GM12878 (cell line): ENCODE measurements around the gene TH. TPM values are rescaled to one million over a fixed set of nuclear protein-coding genes. Genes with fewer than 3 reads are reported as not detected.

ENCODE experiments used
- ATAC-seq: fragments of 200-7000 bp; cut with Tn5 transposase; 3 replicates; pipeline ENCODE4 v1.9.1; 2020; ENCODE audit warnings: mild to moderate bottlenecking, moderate library complexity
- BruUV-seq: library from RNA; stranded (reverse); fragments of 400-500 nt; replicated peaks from 2 replicates; lab custom pipeline; 2021; lab: Mats Ljungman, UMichigan
- CTCF ChIA-PET: fragments of 300-600 bp; sonication (Branson Sonifier 250); formaldehyde crosslinking; extraction: SDS; loops from one replicate; lab custom pipeline; 2021; ENCODE audit warnings: inconsistent platforms; lab: Yijun Ruan, JAX
- POLR2A ChIA-PET: fragments of 350-600 bp; formaldehyde crosslinking; extraction: SDS; loops from one replicate; lab custom pipeline; 2021; ENCODE audit warnings: inconsistent platforms; lab: Charles Lee
- RAD21 ChIA-PET: fragments of 300-600 bp; sonication (Branson Sonifier 250); formaldehyde crosslinking; loops from one replicate; lab custom pipeline; 2023; ENCODE audit warnings: antibody characterized with exemption; ENCODE audit not compliant: unreplicated experiment; lab: Charles Lee
- SMC1A ChIA-PET: fragments of 300-600 bp; sonication (Branson Sonifier 250); formaldehyde crosslinking; loops from one replicate; lab custom pipeline; 2023; ENCODE audit not compliant: unreplicated experiment, uncharacterized antibody; lab: Charles Lee
- DNase-seq: peaks from one replicate; pipeline ENCODE4 v3.0.0-alpha.2; 2011; ENCODE audit warnings: low read depth, low spot score
- FAIRE-seq: peaks from 3 replicates; lab custom pipeline; 2011; peaks lifted over from hg19 to GRCh38; lab: Jason Lieb, UNC
- H2AFZ ChIP-seq: 2 replicates; pipeline ENCODE4 v1.6.0; 2011; ENCODE audit warnings: low read depth, low read length, control low read depth; ENCODE audit not compliant: control insufficient read depth
- H3K27ac ChIP-seq: 2 replicates; pipeline ENCODE4 v1.5.1; 2011; ENCODE audit warnings: control low read depth; ENCODE audit not compliant: control insufficient read depth, insufficient read depth
- H3K27me3 ChIP-seq, 2 experiments: replicated peaks in 1 of 2; 2 replicates each; pipeline versions ENCODE4 v1.6.0 to v1.6.1; 2011; ENCODE audit warnings: low read length in 1 of 2; ENCODE audit not compliant: control insufficient read depth in 2 of 2, insufficient read depth in 2 of 2
- H3K36me3 ChIP-seq, 2 experiments: 2 replicates each; pipeline ENCODE4 v1.5.1; 2011; ENCODE audit warnings: low read length in 1 of 2; ENCODE audit not compliant: control insufficient read depth in 2 of 2, insufficient read depth in 2 of 2
- H3K4me1 ChIP-seq: 2 replicates; pipeline ENCODE4 v1.6.1; 2011; ENCODE audit warnings: mild to moderate bottlenecking, low read length, moderate library complexity, mixed read lengths; ENCODE audit not compliant: control insufficient read depth, insufficient read depth
- H3K4me2 ChIP-seq: 2 replicates; pipeline ENCODE4 v1.6.0; 2011; ENCODE audit warnings: control low read depth; ENCODE audit not compliant: control insufficient read depth, insufficient read depth
- H3K4me3 ChIP-seq: fragments of 200-600 bp; sonication (generic); 2 replicates; pipeline ENCODE4 v1.5.1; 2016
- H3K79me2 ChIP-seq: 2 replicates; pipeline ENCODE4 v1.6.0; 2011; ENCODE audit warnings: low read length; ENCODE audit not compliant: control insufficient read depth, insufficient read depth
- H3K9ac ChIP-seq: 2 replicates; pipeline ENCODE4 v1.8.0; 2011; ENCODE audit warnings: low read length, control low read depth, mixed read lengths; ENCODE audit not compliant: control insufficient read depth, insufficient read depth
- H3K9me3 ChIP-seq: replicated peaks from 3 replicates; pipeline ENCODE4 v1.5.1; 2011; ENCODE audit warnings: mild to moderate bottlenecking, low read length; ENCODE audit not compliant: control insufficient read depth, insufficient read depth
- H4K20me1 ChIP-seq: 2 replicates; pipeline ENCODE4 v1.6.0; 2011; ENCODE audit not compliant: control insufficient read depth, insufficient read depth
- FOXM1 ChIP-seq: IDR thresholded peaks from 2 replicates; pipeline ENCODE4 v1.6.1; 2012; ENCODE audit warnings: low read depth, mild to moderate bottlenecking, inconsistent platforms, low read length, moderate library complexity
- MEF2A ChIP-seq: IDR thresholded peaks from 2 replicates; pipeline ENCODE4 v1.6.1; 2011; ENCODE audit warnings: low read depth, mild to moderate bottlenecking, low read length, moderate library complexity; ENCODE audit not compliant: insufficient read depth
- TCF12 ChIP-seq: IDR thresholded peaks from 2 replicates; pipeline ENCODE4 v1.6.1; 2011; ENCODE audit warnings: low read depth, mild to moderate bottlenecking, low read length
- TCF7 ChIP-seq: IDR thresholded peaks from 2 replicates; pipeline ENCODE4 v1.6.1; 2014; ENCODE audit warnings: antibody characterized with exemption, borderline replicate concordance
- YBX1 ChIP-seq: fragments of 450-650 bp; IDR thresholded peaks from 2 replicates; pipeline ENCODE4 v1.6.1; 2016; ENCODE audit warnings: antibody characterized with exemption
- WGBS: methylation state at CpG from one replicate; pipeline ENCODE4 v1.1.6; 2016; ENCODE audit warnings: low lambda C conversion rate; ENCODE audit not compliant: insufficient replicate concordance, insufficient coverage; ENCODE audit errors: missing lambda C conversion rate; 5-methylcytosine and 5-hydroxymethylcytosine counted together
- in situ Hi-C: fragments of 300-500 bp; cut with MboI; formaldehyde crosslinking; loops from 9 replicates; pipeline ENCODE4 v1.14.3; 2018; ENCODE audit warnings: mixed read lengths
- intact Hi-C: fragments of 100-400 bp; cut with micrococcal nuclease; formaldehyde crosslinking; loops from one replicate; pipeline ENCODE4 v1.14.2; 2022; ENCODE audit not compliant: unreplicated experiment
- polyA plus RNA-seq, 11 experiments: library from polyadenylated mRNA; depleted of rRNA in 4 of 11; unstranded in 6 of 11; stranded (reverse) in 5 of 11; fragments of >200 nt; fragmentation: Nextera tagmentation in 4 of 11; fragmentation: Illumina TruSeq in 1 of 11; extraction: Ambion mirVana in 4 of 11; extraction: Trizol in 1 of 11; gene quantifications; 1 replicate in 1 of 11; 2 replicates in 10 of 11; pipeline versions ENCODE4 v1.2.1 to v1.2.3, GENCODE V29; 2011 to 2016; ENCODE audit warnings: inconsistent platforms in 2 of 11, missing spikeins in 2 of 11, low read depth in 1 of 11
- total RNA-seq, 4 experiments: library from RNA; depleted of rRNA in 3 of 4; stranded (reverse); fragments of >200 nt in 3 of 4; fragmentation: Illumina TruSeq in 1 of 4; extraction: Trizol in 1 of 4; gene quantifications; 2 replicates each; pipeline versions ENCODE4 v1.2.1 to v1.2.3, GENCODE V29; 2013 to 2021
- TF ChIP-seq, protein P1 (sequence below): fragments of 450-650 bp; conservative IDR thresholded peaks from 2 replicates; pipeline ENCODE4 v1.6.1; 2017; ENCODE audit warnings: mild to moderate bottlenecking, moderate library complexity
- TF ChIP-seq, protein P2 (sequence below): IDR thresholded peaks from 2 replicates; pipeline ENCODE4 v1.6.1; 2012; ENCODE audit warnings: low read depth, low read length, improper control_type of control experiment
- TF ChIP-seq, protein P3 (sequence below): fragments of 450-650 bp; IDR thresholded peaks from 2 replicates; pipeline ENCODE4 v1.6.1; 2016; ENCODE audit warnings: mild to moderate bottlenecking
- TF ChIP-seq, protein P4 (sequence below): IDR thresholded peaks from 2 replicates; pipeline ENCODE4 v1.6.1; 2012; ENCODE audit warnings: mild to moderate bottlenecking, low read depth, low read length
- TF ChIP-seq, protein P5 (sequence below): fragments of 450-650 bp; IDR thresholded peaks from 2 replicates; pipeline ENCODE4 v1.6.1; 2016; ENCODE audit warnings: mild to moderate bottlenecking

The TH gene
- total and polyA plus RNA-seq, 10 of the 15 experiments (the other 5 are each of a cell fraction or from before 2014, with no cell fraction given): not detected

DNA sequence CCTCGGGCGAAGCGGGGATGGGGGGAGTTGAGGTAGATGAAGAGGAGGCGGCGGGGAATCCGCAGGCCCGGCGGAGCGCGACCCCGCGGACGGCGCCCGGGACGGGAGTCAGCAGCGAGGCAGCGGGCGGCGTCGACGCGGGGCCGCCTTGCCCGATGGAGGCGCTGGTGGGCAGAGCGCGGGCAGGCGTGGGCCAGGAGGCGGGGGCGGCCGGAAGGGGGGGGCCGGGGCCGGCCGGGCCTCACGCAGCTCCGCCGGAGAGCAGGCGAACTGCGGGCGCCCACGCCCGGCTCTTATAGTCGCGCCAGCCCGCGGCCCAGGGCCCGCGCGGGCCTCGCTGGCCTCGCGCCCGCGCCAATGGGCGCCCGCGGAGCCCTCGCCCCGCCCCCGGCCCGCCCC is 32.5 kb downstream of the TH start, which contains the start of gene IGF2:
Gene IGF2 (minus strand): TSS at position 267 of the 399 bp plus-strand sequence. CDS start 3,866 bp downstream, outside the sequence.
- in situ Hi-C loops (no loop called here), intact Hi-C loops (no loop called here)
- Histone ChIP-seq H3K4me3 (no peak within 1 kb of the TSS), H3K36me3 (no peaks in the 10 kb centered on the region), H2AFZ (no peak within 1 kb of the TSS), H3K4me1 (no peaks in the 10 kb centered on the region), H3K27me3 (peaks cover 3 to 5% of the 10 kb centered on the region in 2 experiments; a peak in 3 of 4 replicates), H3K27ac (no peak within 1 kb of the TSS), H3K4me2 (no peak within 1 kb of the TSS), H3K9ac (no peak within 1 kb of the TSS), H4K20me1 (no peaks in the 10 kb centered on the region), H3K9me3 (no peaks in the 10 kb centered on the region), H3K79me2 (no peaks in the 10 kb centered on the region)
- POLR2A ChIA-PET: no interaction called here
- 29% methylated on average over 19 of the region's 62 CpGs for WGBS
- CTCF ChIA-PET: no interaction called here
- SMC1A ChIA-PET: no interaction called here
- no peak for DNase-seq
- no peak for TF ChIP-seq FOXM1
- no peak for TF ChIP-seq YBX1
- TF ChIP-seq, protein P1, sequence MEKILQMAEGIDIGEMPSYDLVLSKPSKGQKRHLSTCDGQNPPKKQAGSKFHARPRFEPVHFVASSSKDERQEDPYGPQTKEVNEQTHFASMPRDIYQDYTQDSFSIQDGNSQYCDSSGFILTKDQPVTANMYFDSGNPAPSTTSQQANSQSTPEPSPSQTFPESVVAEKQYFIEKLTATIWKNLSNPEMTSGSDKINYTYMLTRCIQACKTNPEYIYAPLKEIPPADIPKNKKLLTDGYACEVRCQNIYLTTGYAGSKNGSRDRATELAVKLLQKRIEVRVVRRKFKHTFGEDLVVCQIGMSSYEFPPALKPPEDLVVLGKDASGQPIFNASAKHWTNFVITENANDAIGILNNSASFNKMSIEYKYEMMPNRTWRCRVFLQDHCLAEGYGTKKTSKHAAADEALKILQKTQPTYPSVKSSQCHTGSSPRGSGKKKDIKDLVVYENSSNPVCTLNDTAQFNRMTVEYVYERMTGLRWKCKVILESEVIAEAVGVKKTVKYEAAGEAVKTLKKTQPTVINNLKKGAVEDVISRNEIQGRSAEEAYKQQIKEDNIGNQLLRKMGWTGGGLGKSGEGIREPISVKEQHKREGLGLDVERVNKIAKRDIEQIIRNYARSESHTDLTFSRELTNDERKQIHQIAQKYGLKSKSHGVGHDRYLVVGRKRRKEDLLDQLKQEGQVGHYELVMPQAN: no peak
- no peak for TF ChIP-seq MEF2A
- TF ChIP-seq, protein P2, sequence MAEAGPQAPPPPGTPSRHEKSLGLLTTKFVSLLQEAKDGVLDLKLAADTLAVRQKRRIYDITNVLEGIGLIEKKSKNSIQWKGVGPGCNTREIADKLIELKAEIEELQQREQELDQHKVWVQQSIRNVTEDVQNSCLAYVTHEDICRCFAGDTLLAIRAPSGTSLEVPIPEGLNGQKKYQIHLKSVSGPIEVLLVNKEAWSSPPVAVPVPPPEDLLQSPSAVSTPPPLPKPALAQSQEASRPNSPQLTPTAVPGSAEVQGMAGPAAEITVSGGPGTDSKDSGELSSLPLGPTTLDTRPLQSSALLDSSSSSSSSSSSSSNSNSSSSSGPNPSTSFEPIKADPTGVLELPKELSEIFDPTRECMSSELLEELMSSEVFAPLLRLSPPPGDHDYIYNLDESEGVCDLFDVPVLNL: no peak
- TF ChIP-seq TCF7: no peak
- TF ChIP-seq, protein P3, sequence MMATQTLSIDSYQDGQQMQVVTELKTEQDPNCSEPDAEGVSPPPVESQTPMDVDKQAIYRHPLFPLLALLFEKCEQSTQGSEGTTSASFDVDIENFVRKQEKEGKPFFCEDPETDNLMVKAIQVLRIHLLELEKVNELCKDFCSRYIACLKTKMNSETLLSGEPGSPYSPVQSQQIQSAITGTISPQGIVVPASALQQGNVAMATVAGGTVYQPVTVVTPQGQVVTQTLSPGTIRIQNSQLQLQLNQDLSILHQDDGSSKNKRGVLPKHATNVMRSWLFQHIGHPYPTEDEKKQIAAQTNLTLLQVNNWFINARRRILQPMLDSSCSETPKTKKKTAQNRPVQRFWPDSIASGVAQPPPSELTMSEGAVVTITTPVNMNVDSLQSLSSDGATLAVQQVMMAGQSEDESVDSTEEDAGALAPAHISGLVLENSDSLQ: no peak
- TF ChIP-seq, protein P4, sequence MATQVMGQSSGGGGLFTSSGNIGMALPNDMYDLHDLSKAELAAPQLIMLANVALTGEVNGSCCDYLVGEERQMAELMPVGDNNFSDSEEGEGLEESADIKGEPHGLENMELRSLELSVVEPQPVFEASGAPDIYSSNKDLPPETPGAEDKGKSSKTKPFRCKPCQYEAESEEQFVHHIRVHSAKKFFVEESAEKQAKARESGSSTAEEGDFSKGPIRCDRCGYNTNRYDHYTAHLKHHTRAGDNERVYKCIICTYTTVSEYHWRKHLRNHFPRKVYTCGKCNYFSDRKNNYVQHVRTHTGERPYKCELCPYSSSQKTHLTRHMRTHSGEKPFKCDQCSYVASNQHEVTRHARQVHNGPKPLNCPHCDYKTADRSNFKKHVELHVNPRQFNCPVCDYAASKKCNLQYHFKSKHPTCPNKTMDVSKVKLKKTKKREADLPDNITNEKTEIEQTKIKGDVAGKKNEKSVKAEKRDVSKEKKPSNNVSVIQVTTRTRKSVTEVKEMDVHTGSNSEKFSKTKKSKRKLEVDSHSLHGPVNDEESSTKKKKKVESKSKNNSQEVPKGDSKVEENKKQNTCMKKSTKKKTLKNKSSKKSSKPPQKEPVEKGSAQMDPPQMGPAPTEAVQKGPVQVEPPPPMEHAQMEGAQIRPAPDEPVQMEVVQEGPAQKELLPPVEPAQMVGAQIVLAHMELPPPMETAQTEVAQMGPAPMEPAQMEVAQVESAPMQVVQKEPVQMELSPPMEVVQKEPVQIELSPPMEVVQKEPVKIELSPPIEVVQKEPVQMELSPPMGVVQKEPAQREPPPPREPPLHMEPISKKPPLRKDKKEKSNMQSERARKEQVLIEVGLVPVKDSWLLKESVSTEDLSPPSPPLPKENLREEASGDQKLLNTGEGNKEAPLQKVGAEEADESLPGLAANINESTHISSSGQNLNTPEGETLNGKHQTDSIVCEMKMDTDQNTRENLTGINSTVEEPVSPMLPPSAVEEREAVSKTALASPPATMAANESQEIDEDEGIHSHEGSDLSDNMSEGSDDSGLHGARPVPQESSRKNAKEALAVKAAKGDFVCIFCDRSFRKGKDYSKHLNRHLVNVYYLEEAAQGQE: no peak
- TF ChIP-seq TCF12: no peak
- TF ChIP-seq, protein P5, sequence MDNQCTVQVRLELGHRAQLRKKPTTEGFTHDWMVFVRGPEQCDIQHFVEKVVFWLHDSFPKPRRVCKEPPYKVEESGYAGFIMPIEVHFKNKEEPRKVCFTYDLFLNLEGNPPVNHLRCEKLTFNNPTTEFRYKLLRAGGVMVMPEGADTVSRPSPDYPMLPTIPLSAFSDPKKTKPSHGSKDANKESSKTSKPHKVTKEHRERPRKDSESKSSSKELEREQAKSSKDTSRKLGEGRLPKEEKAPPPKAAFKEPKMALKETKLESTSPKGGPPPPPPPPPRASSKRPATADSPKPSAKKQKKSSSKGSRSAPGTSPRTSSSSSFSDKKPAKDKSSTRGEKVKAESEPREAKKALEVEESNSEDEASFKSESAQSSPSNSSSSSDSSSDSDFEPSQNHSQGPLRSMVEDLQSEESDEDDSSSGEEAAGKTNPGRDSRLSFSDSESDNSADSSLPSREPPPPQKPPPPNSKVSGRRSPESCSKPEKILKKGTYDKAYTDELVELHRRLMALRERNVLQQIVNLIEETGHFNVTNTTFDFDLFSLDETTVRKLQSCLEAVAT: no peak
- RAD21 ChIA-PET: no interaction called here
- FAIRE-seq: no peak
- BruUV-seq: no TSS peak
- no peak for ATAC-seq
